K562 (cell line): ENCODE measurements around the gene B3GAT1. TPM values are rescaled to one million over a fixed set of nuclear protein-coding genes. Genes with fewer than 3 reads are reported as not detected.

Experiments
- ATAC-seq: fragments of 200-7000 bp; cut with Tn5 transposase; 3 replicates; pipeline ENCODE4 v1.9.1; 2020; ENCODE audit warnings: moderate library complexity
- BruUV-seq: library from RNA; stranded (reverse); fragments of 400-500 nt; replicated peaks from 2 replicates; lab custom pipeline; 2021; lab: Mats Ljungman, UMichigan
- CTCF ChIA-PET: fragments of 300-600 bp; formaldehyde crosslinking; extraction: SDS; loops from one replicate; lab custom pipeline; 2021; ENCODE audit warnings: low intra/inter-chr PET ratio; lab: Yijun Ruan, JAX
- POLR2A ChIA-PET: fragments of 300-600, 350-650 bp; sonication (Branson Sonifier 250); formaldehyde crosslinking; extraction: SDS; loops from one replicate; lab custom pipeline; 2021; ENCODE audit warnings: antibody characterized with exemption, inconsistent platforms; lab: Yijun Ruan, JAX
- DNase-seq, 4 experiments: peaks; one replicate each; pipeline versions ENCODE4 v3.0.0 to v3.0.0-alpha.2; 2011 to 2018; ENCODE audit warnings: low spot score in 3 of 4, mixed read lengths in 3 of 4; ENCODE audit errors: extremely low read depth in 1 of 4
- FAIRE-seq: peaks from 2 replicates; lab custom pipeline; 2011; peaks lifted over from hg19 to GRCh38; lab: Jason Lieb, UNC
- H2AFZ ChIP-seq: 2 replicates; pipeline ENCODE4 v1.6.0; 2011; ENCODE audit warnings: low read depth, low read length, control low read depth, inconsistent platforms
- H3K27ac ChIP-seq: fragments of 200-600 bp; 3 replicates; pipeline ENCODE4 v1.8.0; 2011; ENCODE audit warnings: low read depth, mild to moderate bottlenecking, control low read depth, inconsistent platforms, low read length, moderate library complexity, mixed read lengths; ENCODE audit errors: extremely low read depth
- H3K27me3 ChIP-seq, 2 experiments: fragments of 300-600 bp in 1 of 2; 2 replicates in 1 of 2; 3 replicates in 1 of 2; pipeline versions ENCODE4 v1.6.0 to v1.8.0; 2011; ENCODE audit warnings: inconsistent platforms in 2 of 2, low read length in 2 of 2, mild to moderate bottlenecking in 1 of 2, mixed read lengths in 1 of 2, moderate library complexity in 1 of 2; ENCODE audit not compliant: control insufficient read depth in 2 of 2, insufficient read depth in 2 of 2
- H3K36me3 ChIP-seq: fragments of 300-600 bp; 3 replicates; pipeline ENCODE4 v1.8.0; 2011; ENCODE audit warnings: mild to moderate bottlenecking, low read length, inconsistent platforms; ENCODE audit not compliant: control insufficient read depth, insufficient read depth
- H3K4me1 ChIP-seq, 2 experiments: fragments of 200-600 bp in 1 of 2; replicated peaks in 1 of 2; 2 replicates in 1 of 2; 3 replicates in 1 of 2; pipeline versions ENCODE4 v1.5.1 to v1.8.0; 2011; ENCODE audit warnings: inconsistent platforms in 2 of 2, low read length in 2 of 2, mild to moderate bottlenecking in 1 of 2, mixed read lengths in 1 of 2, moderate library complexity in 1 of 2; ENCODE audit not compliant: control insufficient read depth in 2 of 2, insufficient read depth in 2 of 2
- H3K4me2 ChIP-seq: 2 replicates; pipeline ENCODE4 v1.6.1; 2011; ENCODE audit warnings: low read length, control low read depth, inconsistent platforms, mixed read lengths; ENCODE audit not compliant: insufficient read depth
- H3K4me3 ChIP-seq: fragments of 200-600 bp; sonication (generic), shearing (Covaris generic); 2 replicates; pipeline ENCODE4 v1.5.1; 2016; ENCODE audit warnings: control low read depth, inconsistent platforms
- H3K79me2 ChIP-seq: fragments of 200-600 bp; 3 replicates; pipeline ENCODE4 v1.8.0; 2011; ENCODE audit warnings: low read length, inconsistent platforms; ENCODE audit not compliant: control insufficient read depth, insufficient read depth
- H3K9ac ChIP-seq, 2 experiments: 2 replicates each; pipeline versions ENCODE4 v1.6.0 to v1.6.1; 2011; ENCODE audit warnings: low read depth in 2 of 2, low read length in 2 of 2, control low read depth in 1 of 2, inconsistent platforms in 1 of 2, mild to moderate bottlenecking in 1 of 2, mixed read lengths in 1 of 2; ENCODE audit not compliant: insufficient read depth in 1 of 2
- H3K9me1 ChIP-seq: one replicate; pipeline ENCODE4 v1.6.0; 2011; ENCODE audit warnings: inconsistent platforms, mild to moderate bottlenecking, low read length, moderate library complexity; ENCODE audit not compliant: control insufficient read depth, insufficient read depth
- H3K9me3 ChIP-seq: replicated peaks from 2 replicates; pipeline ENCODE4 v1.5.1; 2011; ENCODE audit warnings: low read depth, low read length, inconsistent platforms; ENCODE audit not compliant: control insufficient read depth, insufficient read depth
- H4K20me1 ChIP-seq: replicated peaks from 2 replicates; pipeline ENCODE4 v1.6.1; 2011; ENCODE audit warnings: low read length, inconsistent platforms, mixed read lengths; ENCODE audit not compliant: control insufficient read depth, insufficient read depth
- CBFA2T2 ChIP-seq: fragments of 450-650 bp; conservative IDR thresholded peaks from 2 replicates; pipeline ENCODE4 v1.6.1; 2017; ENCODE audit warnings: mild to moderate bottlenecking
- IRF2 ChIP-seq: sonication (generic); formaldehyde crosslinking; IDR thresholded peaks from 2 replicates; pipeline ENCODE4 v1.8.1; 2022; ENCODE audit warnings: mild to moderate bottlenecking, missing genetic modification reagents
- KDM1A ChIP-seq, 2 experiments: fragments of 450-650 bp; IDR thresholded peaks; 2 replicates each; pipeline ENCODE4 v1.6.1; 2016; ENCODE audit warnings: mild to moderate bottlenecking in 2 of 2
- NCOA6 ChIP-seq: fragments of 450-650 bp; IDR thresholded peaks from 2 replicates; pipeline ENCODE4 v1.6.1; 2017; ENCODE audit warnings: mild to moderate bottlenecking
- POLR2G ChIP-seq: fragments of 200-400 bp; formaldehyde crosslinking; IDR thresholded peaks from 2 replicates; pipeline ENCODE4 v1.6.1; 2017; ENCODE audit warnings: low read depth, mild to moderate bottlenecking, antibody characterized with exemption, low read length, moderate library complexity
- SMAD3 ChIP-seq: fragments of 450-650 bp; formaldehyde crosslinking; conservative IDR thresholded peaks from 2 replicates; pipeline ENCODE4 v1.4.0; 2020; ENCODE audit warnings: mild to moderate bottlenecking
- SMARCA4 ChIP-seq: fragments of 450-650 bp; IDR thresholded peaks from 2 replicates; pipeline ENCODE4 v1.6.1; 2016
- TSHZ1 ChIP-seq: fragments of 250-450 bp; sonication (Bioruptor Pico); IDR thresholded peaks from 2 replicates; pipeline ENCODE4 v1.4.0; 2020; ENCODE audit warnings: mild to moderate bottlenecking, moderate library complexity
- WGBS: fragments of 100-300 bp; shearing (Covaris generic); methylation state at CpG from one replicate; pipeline ENCODE4 v1.1.6; 2016; ENCODE audit warnings: low coverage, mixed read lengths; ENCODE audit not compliant: insufficient coverage; ENCODE audit errors: missing lambda C conversion rate; 5-methylcytosine and 5-hydroxymethylcytosine counted together
- in situ Hi-C: fragments of 300-500 bp; cut with MboI; formaldehyde crosslinking; loops from 4 replicates; pipeline ENCODE4 v1.15.0; 2018; ENCODE audit warnings: inconsistent platforms, mixed read lengths
- intact Hi-C: fragments of 100-400 bp; cut with micrococcal nuclease; formaldehyde crosslinking; loops from 2 replicates; pipeline ENCODE4 v1.14.2; 2022
- polyA plus RNA-seq, 8 experiments: library from polyadenylated mRNA; depleted of rRNA in 4 of 8; stranded (reverse) in 5 of 8; unstranded in 3 of 8; fragments of >200 nt; fragmentation: Nextera tagmentation in 2 of 8; fragmentation: Illumina TruSeq in 1 of 8; extraction: Ambion mirVana in 2 of 8; extraction: Trizol in 1 of 8; gene quantifications; 2 replicates each; pipeline versions ENCODE4 v1.2.1 to v1.2.3, GENCODE V29; 2011 to 2014; ENCODE audit warnings: inconsistent platforms in 1 of 8, missing spikeins in 1 of 8
- total RNA-seq, 7 experiments: library from RNA; depleted of rRNA in 6 of 7; stranded (reverse); fragments of >200 nt in 6 of 7; fragmentation: Illumina TruSeq in 2 of 7; extraction: Trizol in 2 of 7; gene quantifications; 2 replicates each; pipeline versions ENCODE4 v1.2.1 to v1.2.3, GENCODE V29; 2011 to 2021; ENCODE audit warnings: low replicate concordance in 1 of 7

B3GAT1 gene
- total and polyA plus RNA-seq, 9 of the 15 experiments (the other 6 are each of a cell fraction or from before 2014, with no cell fraction given), result 0.01 to 0.53 (median 0.14) TPM; not detected in 1

- no peaks in the 10 kb centered on the region for H3K4me1 ChIP-seq
- ChIA-PET CTCF (no interaction called here), POLR2A (interaction anchor here (0.8 kb wide), 1 partner anchor 55 kb away, joined by 3 read pairs; no protein-coding TSS in a partner anchor)
- no peak overlapping the region for H3K4me3 ChIP-seq
- H3K4me2 ChIP-seq, result no peak overlapping the region
- no peaks in the 10 kb centered on the region for H3K9me3 ChIP-seq
- no peak for ATAC-seq
- H4K20me1 ChIP-seq, result 0 out of 2 replicates have a peak, but pooled peaks cover 6% of the 10 kb centered on the region
- no peak for DNase-seq
- in situ Hi-C loops (no loop called here), intact Hi-C loops (no loop called here)
- WGBS, result 0% methylated on average over 10 of the region's 10 CpGs
- H3K9me1 ChIP-seq, result peaks cover 1% of the 10 kb centered on the region
- no peaks in the 10 kb centered on the region for H3K79me2 ChIP-seq
- TF ChIP-seq CBFA2T2 (no peak), SMARCA4 (no peak), SMAD3 (CRISPR knock-in tag) (no peak), POLR2G (no peak), TSHZ1 (no peak), KDM1A (IDR thresholded peaks at IDR 0.05) (no peak), IRF2 (CRISPR knock-in tag) (no peak), NCOA6 (no peak)
- no peak for FAIRE-seq
- no peak overlapping the region for H3K27ac ChIP-seq
- H3K9ac ChIP-seq, result no peak overlapping the region
- H3K27me3 ChIP-seq, result peaks cover 20 to 71% of the 10 kb centered on the region in 2 experiments
- no TSS peak for BruUV-seq
- H2AFZ ChIP-seq, result no peak overlapping the region
- H3K36me3 ChIP-seq, result no peaks in the 10 kb centered on the region
Measured at GRCh38 chr11:134423106-134423505, 11.1 kb upstream of the B3GAT1 start.
